CD4-positive, alpha-beta T cell treated with Interleukin-6 at 100 ng/mL for 8 hours (primary cell): ENCODE measurements around the gene ZNF780B.
"Not testable (repeated sequence)": the region's sequence is repeated elsewhere in the genome, so short reads cannot be mapped to it uniquely, and the experiment has no call there.

ENCODE experiments used
- DNase-seq: peaks from one replicate; pipeline ENCODE4 v3.0.0-alpha.2; 2020; ENCODE audit warnings: mixed read lengths, low spot score

ZNF780B gene

DNA sequence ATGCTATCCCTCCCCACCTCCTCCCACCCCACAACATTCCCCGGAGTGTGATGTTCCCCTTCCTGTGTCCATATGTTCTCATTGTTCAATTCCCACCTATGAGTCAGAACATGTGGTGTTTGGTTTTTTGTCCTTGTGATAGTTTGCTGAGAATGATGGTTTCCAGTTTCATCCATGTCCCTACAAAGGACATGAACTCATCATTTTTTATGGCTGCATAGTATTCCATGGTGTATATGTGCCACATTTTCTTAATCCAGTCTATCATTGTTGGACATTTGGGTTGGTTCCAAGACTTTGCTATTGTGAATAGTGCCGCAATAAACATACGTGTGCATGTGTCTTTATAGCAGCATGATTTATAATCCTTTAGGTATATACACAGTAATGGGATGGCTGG, 18.0 kb downstream of the ZNF780B start:
- not testable (repeated sequence) for DNase-seq

DNA sequence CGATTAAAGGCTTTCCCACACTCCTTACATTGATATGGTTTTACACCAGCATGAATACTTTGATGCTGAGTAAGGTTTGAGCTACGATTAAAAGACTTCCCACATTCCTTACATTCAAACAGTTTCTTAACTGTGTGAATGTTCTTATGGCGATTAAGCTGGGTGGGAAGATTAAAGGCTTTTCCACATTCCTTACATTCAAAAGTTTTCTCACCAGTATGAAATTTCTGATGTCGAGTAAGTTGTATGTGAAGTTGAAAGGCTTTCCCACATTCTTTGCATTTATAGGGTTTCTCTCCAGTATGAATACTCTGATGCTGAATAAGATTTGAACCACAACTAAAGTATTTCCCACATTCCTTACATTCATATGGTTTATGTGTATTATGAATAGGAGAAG, 20.0 kb downstream of the ZNF780B start:
- no peak for DNase-seq

DNA sequence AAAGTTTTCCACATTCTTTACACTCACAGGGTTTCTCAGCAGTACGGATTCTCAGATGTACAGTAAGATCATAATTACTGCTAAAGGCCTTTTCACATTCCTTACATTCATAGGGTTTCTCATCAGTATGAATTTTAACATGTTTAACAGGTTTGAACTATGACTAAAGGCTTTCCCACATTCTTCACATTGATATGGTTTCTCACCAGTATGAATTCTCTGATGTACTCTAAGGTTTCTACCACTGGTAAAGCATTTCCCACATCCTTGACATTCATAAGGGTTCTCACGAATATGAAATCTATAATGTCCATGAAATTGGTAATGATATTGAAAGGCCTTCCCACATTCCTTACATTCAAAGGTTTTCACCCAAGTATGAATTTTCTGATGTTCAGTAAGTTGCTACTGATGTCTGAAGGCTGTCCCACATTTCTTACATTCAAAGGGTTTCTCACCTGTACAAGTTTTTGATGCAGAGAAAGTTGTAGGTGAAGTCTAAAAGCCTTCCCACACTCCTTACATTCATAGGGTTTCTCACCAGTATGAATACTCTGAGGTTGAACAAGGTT, 22.0 kb downstream of the ZNF780B start:
- DNase-seq = no peak

DNA sequence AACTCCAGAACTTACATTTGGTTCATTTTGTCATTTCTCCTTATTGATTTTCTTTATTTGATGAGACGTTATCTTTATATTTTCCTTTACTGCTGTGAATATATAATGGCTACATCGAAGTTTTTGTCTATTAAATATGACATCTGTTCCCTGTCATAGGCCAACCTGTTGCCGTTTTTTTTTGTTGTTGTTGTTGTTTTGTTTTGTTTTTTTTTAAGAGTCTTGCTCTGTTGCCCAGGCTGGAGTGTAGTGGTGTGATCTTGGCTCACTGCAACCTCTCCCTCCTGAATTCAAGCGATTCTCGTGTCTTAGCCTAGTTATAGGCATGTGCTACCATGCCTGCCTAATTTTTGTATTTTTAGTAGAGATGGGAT, 29.4 kb downstream of the ZNF780B start:
- no peak for DNase-seq

DNA sequence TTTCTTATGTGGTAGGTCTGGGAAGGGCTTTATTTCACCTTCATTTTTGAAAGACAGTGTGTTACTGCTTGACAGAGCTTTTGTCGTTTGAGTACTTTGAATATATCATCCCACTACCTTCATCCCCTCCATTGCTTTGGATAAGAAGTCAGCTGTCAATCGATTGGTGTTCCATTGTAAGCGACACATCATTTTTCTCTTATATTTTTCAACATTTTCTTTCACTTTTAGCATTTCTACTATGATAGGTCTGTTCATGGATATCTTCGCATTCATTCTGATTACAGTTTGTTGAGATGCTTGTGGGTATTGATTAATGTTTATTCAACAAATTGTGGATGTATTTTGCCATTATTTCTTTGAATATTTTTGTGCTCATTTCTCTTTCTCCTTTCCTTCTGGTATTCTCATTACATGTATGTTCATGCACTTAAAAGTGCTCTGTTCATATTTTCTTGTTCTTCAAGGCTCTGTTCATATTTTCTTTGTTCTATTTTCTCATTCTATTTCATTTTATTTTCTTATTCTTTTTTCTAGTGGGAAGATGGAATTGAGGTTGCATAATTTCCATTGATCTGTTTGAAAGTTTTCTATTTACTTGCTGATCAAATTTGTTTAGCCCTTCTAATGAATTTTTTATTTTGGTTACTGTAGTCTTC, 30.0 kb downstream of the ZNF780B start:
- DNase-seq = no peak

DNA sequence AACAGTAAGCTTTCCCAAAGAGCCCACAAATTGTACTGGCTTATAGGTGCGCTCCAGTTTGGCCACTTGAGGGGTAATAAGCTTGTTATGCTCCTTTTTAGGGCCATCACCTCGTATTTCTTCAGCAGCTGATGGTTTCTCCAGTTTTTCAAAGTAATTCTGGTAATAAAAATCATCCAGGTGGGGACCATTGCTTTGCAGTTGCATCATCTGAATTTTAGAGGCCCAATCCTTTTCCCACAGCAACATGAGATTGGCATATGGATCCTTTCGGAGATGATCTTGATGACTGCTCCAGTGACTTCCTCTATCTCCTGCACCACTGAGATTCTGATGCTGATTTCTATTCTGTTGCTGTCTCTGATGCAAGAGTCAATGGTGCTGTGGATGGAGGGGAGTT, 32.1 kb downstream of the ZNF780B start:
- DNase-seq = no peak

DNA sequence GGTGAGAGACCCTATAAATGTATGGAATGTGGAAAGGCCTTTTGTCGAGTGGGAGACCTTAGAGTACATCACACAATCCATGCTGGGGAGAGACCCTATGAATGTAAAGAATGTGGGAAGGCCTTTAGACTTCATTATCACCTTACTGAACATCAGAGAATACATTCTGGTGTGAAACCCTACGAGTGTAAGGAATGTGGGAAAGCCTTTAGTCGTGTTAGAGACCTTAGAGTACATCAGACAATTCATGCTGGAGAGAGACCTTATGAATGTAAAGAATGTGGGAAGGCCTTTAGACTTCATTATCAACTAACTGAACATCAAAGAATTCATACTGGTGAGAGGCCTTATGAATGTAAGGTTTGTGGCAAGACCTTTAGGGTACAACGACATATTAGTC, 42.0 kb downstream of the ZNF780B start:
- DNase-seq = no peak

DNA sequence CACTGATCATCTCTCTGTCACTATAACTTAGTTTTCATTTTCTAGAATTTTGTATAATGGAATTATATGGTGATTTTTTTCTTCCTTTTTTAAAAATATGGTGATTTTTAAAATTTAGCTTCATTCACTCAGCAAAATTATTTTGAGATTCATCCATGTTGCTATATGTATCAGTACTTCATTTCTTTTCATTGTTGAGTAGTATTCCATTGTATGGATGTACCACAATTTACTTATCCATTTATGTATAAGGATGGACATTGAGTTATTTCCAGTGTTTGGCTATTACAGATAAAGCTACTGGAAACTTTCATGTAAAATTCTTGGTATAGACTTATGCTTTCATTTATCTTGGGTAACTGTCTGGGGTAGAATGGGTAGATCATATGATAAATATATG, 46.4 kb downstream of the ZNF780B start:
- DNase-seq = no peak

DNA sequence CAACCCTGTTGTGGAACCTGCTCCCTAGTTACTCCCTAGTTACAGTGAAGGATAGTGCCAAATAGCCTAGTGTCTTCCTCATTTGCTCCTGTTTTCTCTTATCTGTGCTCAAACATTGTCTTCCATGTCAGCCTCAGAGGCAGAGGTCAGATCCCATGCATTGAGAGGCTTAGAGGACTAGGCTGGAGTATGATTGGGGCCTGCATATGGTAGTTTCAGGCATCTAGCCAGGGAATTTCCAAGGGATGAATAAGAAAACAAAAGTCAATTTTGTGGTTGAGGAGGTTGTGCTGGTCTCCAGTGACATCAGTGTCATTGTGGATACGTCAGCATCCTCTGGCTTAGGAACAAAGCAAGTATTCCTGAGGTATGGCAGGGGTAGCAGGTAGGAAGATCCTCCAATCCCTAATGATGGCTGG, 49.7 kb downstream of the ZNF780B start:
- DNase-seq = no peak

DNA sequence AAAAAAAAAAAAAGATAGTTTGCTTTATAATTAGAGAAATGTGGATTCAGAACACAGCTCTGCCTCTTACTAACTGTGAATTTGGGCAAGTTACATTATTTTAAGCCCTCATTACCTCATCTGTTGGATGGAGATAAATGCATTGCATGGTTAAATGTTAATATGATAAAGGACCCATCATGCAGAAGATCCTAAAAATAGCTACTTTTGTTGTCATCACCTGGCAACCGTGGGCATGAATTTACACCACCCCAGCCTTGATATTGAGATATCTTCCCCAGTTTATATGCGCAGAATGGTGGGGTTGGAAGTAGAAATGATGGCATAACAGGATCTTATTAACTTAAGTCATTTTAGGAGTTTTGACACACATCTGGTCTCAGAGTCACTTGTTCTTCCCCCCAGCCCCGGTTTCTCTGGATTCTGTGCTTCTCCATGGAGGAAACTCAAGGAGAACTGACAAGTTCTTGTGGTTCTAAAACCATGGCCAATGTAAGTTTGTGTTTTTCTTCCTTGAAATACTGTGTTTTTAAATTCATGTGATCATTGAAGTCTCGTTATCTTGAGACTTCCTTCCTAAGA, 50.2 kb downstream of the ZNF780B start:
- DNase-seq = no peak

DNA sequence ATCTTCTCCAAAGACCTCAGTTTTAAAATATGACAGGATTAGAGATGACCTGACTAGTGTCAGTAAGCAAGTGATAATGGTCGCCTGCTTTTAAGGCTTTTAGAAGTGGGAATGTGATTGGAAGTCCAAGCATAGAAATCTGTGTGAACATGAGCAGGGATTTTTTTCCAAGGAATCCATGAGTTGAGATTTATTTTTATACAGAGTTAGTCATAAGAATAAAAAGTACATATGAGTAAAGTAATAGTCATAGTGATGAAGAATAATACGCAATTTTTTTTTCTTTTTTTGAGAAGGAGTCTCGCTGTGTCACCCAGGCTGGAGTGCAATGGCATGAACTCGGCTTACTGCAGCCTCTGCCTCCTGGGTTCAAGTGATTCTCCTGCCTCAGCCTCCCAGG, 57.5 kb downstream of the ZNF780B start:
- DNase-seq = no peak

DNA sequence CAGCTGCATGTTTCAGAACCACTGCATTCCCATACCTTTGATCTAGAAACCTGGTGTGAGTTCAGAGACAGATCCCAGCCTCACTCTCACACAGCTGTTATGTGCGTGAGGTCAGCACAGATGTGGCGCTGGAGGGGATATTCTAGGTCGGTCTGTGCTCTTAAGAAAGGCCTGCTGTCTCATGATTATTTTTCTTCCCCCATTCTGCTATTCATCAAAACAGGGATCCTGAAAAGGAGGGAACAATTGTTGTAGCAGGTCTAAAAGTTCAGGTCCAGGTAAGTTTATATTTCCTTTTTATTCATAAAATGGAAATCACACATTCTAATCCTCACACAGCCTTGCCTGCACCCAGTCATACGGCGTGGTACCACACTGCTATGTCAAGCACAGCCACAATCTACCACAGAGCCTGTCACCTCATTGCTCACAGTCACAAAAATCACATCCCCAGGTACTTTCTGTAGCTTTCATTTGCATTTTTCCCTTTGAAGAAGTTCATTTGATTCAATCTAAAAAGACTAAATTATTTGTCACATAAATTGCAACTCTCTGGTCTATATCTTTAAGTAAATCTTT, 58.3 kb downstream of the ZNF780B start:
- DNase-seq = no peak

DNA sequence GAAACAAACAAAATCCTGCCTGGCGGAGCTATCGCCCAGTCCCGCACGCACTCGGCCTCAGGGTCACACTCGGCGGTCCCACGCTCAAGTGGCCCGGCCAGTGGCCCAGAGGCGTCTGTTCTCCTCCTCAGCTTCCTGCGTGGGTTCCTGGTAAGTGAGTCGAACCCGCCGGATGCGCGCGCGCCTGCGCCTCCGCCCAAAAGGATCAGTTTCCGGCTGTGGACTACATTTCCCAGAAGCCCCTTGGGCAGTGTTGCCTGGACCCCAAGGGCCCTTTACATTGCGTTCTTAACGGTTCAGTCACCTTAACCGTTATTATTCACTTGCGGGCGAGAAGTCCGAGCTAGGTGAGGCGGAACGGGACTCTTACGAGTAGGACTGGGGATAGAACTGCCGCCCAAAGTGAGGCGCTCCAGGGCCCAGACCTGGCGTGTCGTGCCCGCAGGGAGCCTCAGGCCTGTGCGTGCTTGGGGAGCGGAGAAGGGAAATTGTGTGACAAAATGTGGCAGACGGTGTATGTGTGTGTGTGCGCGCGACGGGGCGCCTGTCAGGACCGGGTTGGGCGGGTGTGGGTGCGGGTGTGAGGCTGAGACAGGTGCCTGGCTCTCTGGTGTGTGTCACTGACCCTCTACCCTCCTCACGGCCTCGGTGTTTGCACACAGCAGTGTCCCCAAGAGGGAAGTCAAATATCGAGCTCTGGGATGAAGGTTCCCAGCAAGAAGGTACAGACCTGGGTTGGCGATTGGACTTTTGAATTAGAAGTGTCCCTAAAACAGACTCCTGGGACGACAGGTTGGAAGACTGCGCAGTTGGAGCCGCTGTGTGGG, 59.0 kb downstream of the ZNF780B start, which contains the start of gene ZNF546:
Gene ZNF546, plus strand, starts transcription at position 250 of the 827 bp plus-strand sequence. CDS start 1,267 bp downstream, outside the sequence.
- DNase-seq = peak; percentile 91

DNA sequence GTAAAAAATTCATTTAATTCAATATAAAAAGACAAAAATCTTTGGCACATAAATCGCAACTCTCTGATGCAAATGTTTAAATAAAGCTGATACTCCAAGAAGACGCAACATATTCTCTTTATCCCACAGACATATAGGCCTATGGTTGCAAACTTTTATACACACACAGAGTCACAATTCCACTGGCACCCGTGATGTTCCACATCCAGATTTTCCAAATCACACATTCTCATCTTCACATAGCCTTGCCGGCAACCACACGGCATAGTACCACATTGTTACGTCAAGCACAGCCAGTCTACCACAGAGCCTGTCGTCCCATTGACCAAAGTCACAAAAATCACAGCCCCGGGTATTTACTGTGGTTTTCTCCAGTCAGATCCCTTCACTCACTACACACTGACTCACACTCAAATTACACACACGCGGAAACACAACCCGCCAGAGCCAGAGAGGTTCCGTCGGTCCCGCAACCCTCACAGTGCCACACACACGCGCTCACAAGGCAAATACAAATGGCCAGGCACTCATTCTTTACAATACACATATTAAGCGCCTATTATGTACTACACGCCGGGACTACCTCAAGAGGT, 59.7 kb downstream of the ZNF780B start:
- no peak for DNase-seq

DNA sequence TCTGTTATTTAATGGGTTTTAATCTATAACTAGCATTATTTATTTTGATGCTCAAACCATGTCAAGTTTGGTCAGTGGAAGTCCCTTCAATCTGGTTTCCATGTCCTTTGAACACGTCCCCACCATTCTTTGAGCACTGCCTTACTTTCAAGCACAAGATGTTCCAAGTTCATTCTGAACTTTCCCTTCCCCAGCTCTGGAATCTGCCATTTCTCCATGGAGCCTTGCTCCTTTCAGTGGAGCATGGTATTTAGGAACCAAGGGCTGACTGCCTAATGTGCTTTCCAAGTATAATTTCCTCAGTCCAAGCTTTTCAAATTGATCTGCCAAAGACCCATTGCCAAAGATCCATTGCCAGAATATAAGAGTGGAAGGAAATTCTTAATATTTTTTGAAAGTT, 60.2 kb downstream of the ZNF780B start:
- no peak for DNase-seq

DNA sequence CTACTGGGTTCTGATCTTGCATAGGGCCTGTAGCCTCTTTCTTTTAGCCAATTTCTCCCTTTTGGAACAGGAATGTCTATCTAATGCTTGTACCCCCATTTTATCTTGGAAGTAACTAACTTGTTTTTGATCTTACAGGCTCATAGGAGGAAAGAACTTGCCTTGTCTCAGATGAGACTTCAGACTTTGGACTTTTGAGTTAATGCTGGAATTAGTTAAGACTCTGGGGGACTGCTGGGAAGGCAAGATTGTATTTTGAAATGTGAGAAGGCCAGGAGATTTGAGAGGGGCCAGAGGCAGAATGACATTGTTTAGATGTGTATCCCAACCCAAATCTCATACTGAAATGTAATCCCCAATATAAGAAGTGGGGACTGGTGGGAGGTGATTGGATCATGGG, 61.7 kb downstream of the ZNF780B start:
- DNase-seq = no peak

DNA sequence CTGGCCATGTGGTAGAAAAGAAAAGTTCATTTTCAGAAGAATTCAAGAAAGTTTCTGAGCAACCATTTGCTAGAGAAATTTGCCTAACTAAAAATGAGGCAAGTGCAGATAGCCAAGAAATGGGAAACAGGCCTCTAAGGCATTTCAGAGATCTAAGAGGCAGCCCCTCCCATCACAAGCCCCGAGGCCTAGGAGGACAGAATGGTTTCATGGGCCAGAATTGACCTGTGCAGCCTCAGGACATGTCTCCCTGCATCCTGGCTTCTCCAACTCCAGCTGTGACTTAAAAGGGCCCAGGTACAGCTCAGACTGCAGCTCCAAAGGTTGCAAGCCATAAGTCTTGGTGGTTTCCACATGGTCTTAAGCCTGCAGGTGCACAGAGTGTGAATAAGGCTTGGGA, 62.4 kb downstream of the ZNF780B start:
- no peak for DNase-seq

DNA sequence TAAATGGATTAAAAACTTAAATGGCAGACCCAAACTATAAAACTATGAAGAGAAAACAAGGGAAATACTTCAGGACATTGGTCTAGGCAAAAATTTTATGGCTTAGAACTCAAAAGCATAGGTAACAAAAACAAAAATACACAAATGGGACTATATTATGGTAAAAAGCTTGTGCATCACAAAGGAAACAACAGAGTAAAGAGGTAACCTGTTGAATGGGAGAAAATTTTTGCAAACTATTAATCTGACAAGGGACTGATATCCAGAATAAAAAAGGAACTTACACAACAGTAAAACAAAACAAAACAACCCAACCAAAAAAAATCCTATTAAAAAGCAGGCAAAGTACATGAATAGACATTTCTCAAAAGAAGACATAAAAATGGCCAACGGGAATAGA, 68.4 kb downstream of the ZNF780B start:
- no peak for DNase-seq

DNA sequence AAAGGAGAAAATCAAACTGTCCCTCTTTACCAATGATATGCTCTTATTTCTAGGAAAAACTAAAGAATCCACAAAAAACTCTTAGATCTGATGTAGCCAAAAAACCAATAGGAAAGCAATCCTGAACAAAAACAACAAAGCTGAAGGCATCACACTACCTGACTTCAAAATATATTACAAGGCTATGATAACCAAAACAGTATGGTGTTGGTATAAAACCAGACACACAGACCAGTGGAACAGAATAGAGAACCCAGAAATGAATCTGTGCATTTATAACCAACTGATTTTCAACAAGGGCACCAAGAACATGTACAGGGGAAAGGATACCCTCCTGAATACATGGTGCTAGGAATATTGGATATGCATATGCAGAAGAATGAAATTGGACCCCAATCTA, 68.9 kb downstream of the ZNF780B start:
- DNase-seq = no peak

DNA sequence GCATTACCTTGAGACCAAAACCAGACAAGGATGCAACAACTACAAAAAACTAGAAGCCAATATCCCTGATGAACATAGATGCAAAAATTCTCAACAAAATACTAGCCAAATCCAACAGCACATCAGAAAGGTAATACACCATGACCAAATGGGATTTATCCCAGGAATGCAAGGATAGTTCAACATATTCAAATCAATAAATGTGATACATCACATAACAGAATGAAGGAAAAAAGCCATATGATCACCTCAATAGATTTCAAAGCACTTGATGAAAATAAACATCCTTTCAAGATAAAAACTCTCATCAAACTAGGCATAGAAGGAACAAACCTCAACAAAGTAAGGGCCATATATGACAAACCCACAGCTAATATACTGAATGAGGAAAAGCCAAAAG, 69.4 kb downstream of the ZNF780B start:
- no peak for DNase-seq

DNA sequence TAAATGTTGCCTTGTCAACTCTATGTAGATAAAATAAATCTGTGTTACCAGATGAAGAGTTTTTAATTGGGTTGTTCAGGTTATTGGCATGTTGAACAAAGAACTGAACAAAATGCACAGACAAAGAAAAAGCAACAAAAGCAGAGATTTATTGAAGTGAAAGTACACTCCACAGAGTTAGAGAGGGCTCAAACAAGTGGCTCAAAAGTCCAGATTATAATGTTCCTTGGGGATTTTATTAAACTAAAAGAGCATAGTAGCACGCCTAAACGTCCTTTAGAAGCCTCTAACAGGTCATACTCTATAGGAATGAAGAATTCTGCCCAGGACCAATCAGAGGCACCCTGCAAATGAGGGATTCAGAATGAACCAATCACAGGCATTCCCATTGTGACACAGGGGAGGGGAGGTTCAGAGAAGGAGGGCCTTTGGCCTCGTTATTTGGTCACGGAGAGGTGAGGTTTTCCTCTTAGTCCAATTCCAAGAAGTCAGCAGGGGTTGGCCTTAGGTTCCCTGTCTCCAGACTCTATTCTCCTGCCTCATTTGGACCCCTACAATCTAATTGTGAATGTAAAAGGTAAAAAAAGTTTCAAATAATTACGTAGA, 72.2 kb downstream of the ZNF780B start:
- DNase-seq = no peak

DNA sequence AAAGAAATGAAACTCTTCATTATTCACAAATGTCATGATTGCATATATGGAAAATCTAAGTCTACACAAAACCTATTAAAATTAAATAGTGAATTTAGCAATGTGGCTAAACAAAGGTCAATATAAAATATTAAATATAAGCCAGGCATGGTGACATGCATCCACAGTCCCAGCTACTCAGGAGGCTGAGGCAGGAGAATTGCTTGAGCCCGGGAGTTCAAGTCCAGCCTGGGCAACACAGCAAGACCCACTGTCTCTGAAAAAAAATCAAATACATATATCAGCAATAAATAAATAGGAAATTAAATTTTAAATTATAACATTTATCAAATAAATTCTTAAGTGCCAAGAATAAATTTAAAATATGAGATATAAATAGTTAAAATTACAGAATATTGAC, 73.1 kb downstream of the ZNF780B start:
- DNase-seq = no peak
